Uterus (tissue), 4 donors: ENCODE results near the gene MYO1F. TPM values are rescaled to one million over a fixed set of nuclear protein-coding genes. Genes with fewer than 3 reads are reported as not detected.

ENCODE experiments used
- DNase-seq, 2 donors: peaks; one replicate each; pipeline ENCODE4 v3.0.0-alpha.2; 2019 to 2020
- H3K27ac ChIP-seq, 2 donors: fragments of 200-600 bp; sonication (generic); 1 replicate in 1 of 2; 2 replicates in 1 of 2; pipeline ENCODE4 v1.5.1; 2016 to 2018
- H3K27me3 ChIP-seq, 2 donors: fragments of 200-600 bp; sonication (generic); one replicate each; pipeline ENCODE4 v1.5.1; 2018 to 2019; ENCODE audit warnings: control low read depth in 1 of 2
- H3K36me3 ChIP-seq, 2 donors: fragments of 200-600 bp; sonication (generic); one replicate each; pipeline ENCODE4 v1.5.1; 2019; ENCODE audit warnings: control low read depth in 1 of 2
- H3K4me1 ChIP-seq, 2 donors: fragments of 200-600 bp; sonication (generic); one replicate each; pipeline ENCODE4 v1.5.1; 2018 to 2019; ENCODE audit warnings: control low read depth in 1 of 2
- H3K4me3 ChIP-seq, 2 donors: fragments of 200-600 bp; sonication (generic); 1 replicate in 1 of 2; 2 replicates in 1 of 2; pipeline ENCODE4 v1.5.1; 2018 to 2019; ENCODE audit warnings: mild to moderate bottlenecking in 1 of 2
- H3K9me3 ChIP-seq, 2 donors: fragments of 200-600 bp; sonication (generic); one replicate each; pipeline ENCODE4 v1.5.1; 2019; ENCODE audit warnings: control low read depth in 1 of 2
- CTCF ChIP-seq, 4 experiments: fragments of 200-600 bp in 2 of 4; fragments of 450-650 bp in 2 of 4; sonication (generic) in 2 of 4; IDR thresholded peaks; one replicate each; pipeline ENCODE4 v1.5.1; 2016 to 2019; ENCODE audit warnings: antibody characterized with exemption in 4 of 4, mild to moderate bottlenecking in 2 of 4, moderate library complexity in 1 of 4
- POLR2A ChIP-seq, 2 donors: fragments of 450-650 bp; IDR thresholded peaks; one replicate each; pipeline ENCODE4 v1.6.1; 2016; ENCODE audit warnings: antibody characterized with exemption in 2 of 2, mild to moderate bottlenecking in 1 of 2, moderate library complexity in 1 of 2
- intact Hi-C: fragments of 100-400 bp; cut with DNase I; formaldehyde crosslinking; loops from one replicate; pipeline ENCODE4 v1.15.1; 2023; ENCODE audit warnings: low total_unique reads
- total RNA-seq, 4 donors: library from RNA; depleted of rRNA in 3 of 4; stranded (reverse); fragments of >200 nt in 3 of 4; gene quantifications; one replicate each; pipeline versions ENCODE4 v1.1.0 to v1.2.4, GENCODE V29; 2014 to 2023
- donor health status: DM: yes; HTN: yes; CAD: no.

The MYO1F gene
- total RNA-seq, 4 donors from 2014 or later, result 4.1 to 45.9 (median 7.5) TPM

- Histone ChIP-seq H3K4me1 (no peaks in the 10 kb centered on the region), H3K27ac (no peak overlapping the region), H3K9me3 (no peaks in the 10 kb centered on the region), H3K4me3 (no peak overlapping the region), H3K36me3 (no peaks in the 10 kb centered on the region), H3K27me3 (no peaks in the 10 kb centered on the region)
- no peak for DNase-seq
- intact Hi-C loops, result no loop called here
- TF ChIP-seq CTCF (IDR thresholded peaks at IDR 0.05) (no peak), POLR2A (IDR thresholded peaks at IDR 0.05) (no peak)
These were observed 94.5 kb downstream of the MYO1F start for GRCh38 chr19:8482696-8483095.

DNA sequence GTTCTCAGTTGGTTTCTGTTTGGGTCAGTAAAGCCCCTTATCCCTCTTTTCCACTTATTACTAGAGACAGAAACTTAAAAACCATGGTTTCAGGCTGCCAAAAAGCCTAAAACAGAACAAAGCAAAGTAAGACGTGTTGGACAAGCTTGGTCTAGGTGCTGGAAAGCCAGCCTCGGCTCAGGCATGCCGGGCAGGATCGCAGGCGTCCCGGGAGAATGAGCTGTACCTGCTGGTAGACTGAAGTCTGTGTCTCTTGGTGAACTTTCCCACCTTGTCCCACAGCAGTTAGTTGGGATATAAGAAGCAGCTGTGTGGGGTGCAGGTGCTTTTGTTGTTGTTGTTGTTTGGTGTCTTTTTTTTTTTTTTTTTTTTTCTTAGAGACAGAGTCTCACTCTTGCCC, 95.6 kb downstream of the MYO1F start:
- no peak overlapping the region for H3K27ac ChIP-seq
- no peaks in the 10 kb centered on the region for H3K4me1 ChIP-seq
- H3K4me3 ChIP-seq, result no peak overlapping the region
- no peaks in the 10 kb centered on the region for H3K9me3 ChIP-seq
- intact Hi-C loops, result no loop called here
- no peaks in the 10 kb centered on the region for H3K36me3 ChIP-seq
- no peaks in the 10 kb centered on the region for H3K27me3 ChIP-seq
- no peak for TF ChIP-seq POLR2A (IDR thresholded peaks at IDR 0.05)
- no peak for TF ChIP-seq CTCF (IDR thresholded peaks at IDR 0.05)
- DNase-seq, result no peak

DNA sequence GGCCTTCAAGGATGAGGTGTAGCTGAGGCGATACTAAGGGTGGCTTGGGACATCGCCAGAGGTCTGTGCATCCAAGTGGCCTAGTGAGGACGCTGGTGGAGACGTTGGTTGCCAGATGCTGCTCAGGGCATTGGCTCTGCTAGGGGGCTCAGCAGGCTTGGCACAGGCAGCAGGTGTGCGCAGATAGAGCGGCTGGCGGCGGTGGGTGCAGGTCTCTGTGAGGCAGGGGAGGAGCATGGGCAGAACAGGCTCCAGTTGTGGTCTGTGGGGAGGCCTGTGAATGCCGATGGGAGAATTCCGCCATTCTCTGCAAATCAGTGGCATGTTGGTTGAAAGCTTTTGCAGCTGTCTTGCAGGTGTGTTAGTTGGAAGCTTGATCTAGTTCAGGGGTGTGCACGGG, 96.0 kb downstream of the MYO1F start:
- intact Hi-C loops, result no loop called here
- no peak overlapping the region for H3K4me3 ChIP-seq
- no peak overlapping the region for H3K27ac ChIP-seq
- H3K4me1 ChIP-seq, result no peaks in the 10 kb centered on the region
- no peaks in the 10 kb centered on the region for H3K36me3 ChIP-seq
- no peak for DNase-seq
- H3K9me3 ChIP-seq, result no peaks in the 10 kb centered on the region
- no peak for TF ChIP-seq CTCF (IDR thresholded peaks at IDR 0.05)
- TF ChIP-seq POLR2A (IDR thresholded peaks at IDR 0.05), result no peak
- no peaks in the 10 kb centered on the region for H3K27me3 ChIP-seq

DNA sequence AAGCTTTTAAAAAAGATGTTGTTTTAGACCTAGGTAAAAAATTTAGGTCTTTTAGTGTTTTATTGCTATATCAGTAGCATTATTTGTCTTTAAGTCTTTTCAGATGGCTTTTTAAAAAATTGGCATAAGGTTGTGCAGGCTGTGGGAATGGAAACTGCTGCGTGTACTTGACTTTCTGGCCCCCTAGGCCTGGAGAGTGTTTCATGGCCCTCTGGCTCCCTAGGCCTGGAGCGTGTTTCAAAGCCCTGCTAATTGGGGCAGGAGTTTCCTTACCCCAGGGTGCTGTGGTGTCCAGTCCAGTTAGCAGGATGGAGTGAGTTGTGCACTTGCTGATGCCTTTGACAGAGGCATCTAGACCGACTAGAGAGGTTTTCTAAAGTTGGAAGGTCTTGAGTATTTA, 98.6 kb downstream of the MYO1F start:
- Histone ChIP-seq H3K9me3 (no peaks in the 10 kb centered on the region), H3K27ac (no peak overlapping the region), H3K27me3 (no peaks in the 10 kb centered on the region), H3K4me1 (no peaks in the 10 kb centered on the region), H3K36me3 (no peaks in the 10 kb centered on the region), H3K4me3 (no peak overlapping the region)
- DNase-seq, result no peak
- TF ChIP-seq CTCF (IDR thresholded peaks at IDR 0.05) (no peak), POLR2A (IDR thresholded peaks at IDR 0.05) (no peak)
- intact Hi-C loops, result no loop called here

DNA sequence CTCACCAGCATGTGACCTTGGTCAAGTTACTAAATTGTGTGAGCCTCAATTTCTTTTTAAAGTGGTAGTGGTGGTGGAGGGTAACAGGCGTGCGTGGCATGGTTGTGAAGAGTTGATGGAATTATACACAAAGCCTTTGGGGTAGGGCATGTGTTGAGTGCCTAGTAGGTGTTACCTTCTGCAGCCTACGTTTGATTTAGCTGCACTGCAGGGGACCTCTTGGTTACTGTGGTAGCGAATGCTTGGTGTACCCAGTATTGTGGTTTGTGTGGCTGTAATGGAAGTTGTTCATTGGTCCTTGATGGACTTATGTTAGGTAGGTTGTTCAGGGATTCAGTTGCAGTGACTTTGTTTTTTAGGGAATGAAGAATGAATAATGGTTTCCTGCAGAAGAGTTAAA, 99.4 kb downstream of the MYO1F start:
- TF ChIP-seq POLR2A (IDR thresholded peaks at IDR 0.05) (no peak), CTCF (IDR thresholded peaks at IDR 0.05) (no peak)
- Histone ChIP-seq H3K36me3 (no peaks in the 10 kb centered on the region), H3K27me3 (no peaks in the 10 kb centered on the region), H3K4me3 (no peak overlapping the region), H3K27ac (no peak overlapping the region), H3K4me1 (no peaks in the 10 kb centered on the region), H3K9me3 (no peaks in the 10 kb centered on the region)
- intact Hi-C loops, result no loop called here
- DNase-seq, result no peak
